PC-3 (cell line): Measurements from ENCODE around the gene DNAH14.

ENCODE experiments used
- CTCF ChIP-seq: fragments of 300-600 bp; sonication (generic); conservative IDR thresholded peaks from 2 replicates; pipeline ENCODE4 v1.5.1; 2017; ENCODE audit warnings: antibody characterized with exemption, low read depth, mild to moderate bottlenecking, low read length
- EZH2 ChIP-seq: fragments of 300-600 bp; sonication (generic); IDR thresholded peaks from one replicate; pipeline ENCODE4 v1.6.1; 2017; ENCODE audit warnings: antibody characterized with exemption, mild to moderate bottlenecking, low read length; ENCODE audit not compliant: unreplicated experiment
- EZH2phosphoT487 ChIP-seq: fragments of 300-600 bp; sonication (generic); IDR thresholded peaks from 2 replicates; pipeline ENCODE4 v1.6.1; 2018; ENCODE audit warnings: mild to moderate bottlenecking, antibody characterized with exemption, low read length, borderline replicate concordance

DNA sequence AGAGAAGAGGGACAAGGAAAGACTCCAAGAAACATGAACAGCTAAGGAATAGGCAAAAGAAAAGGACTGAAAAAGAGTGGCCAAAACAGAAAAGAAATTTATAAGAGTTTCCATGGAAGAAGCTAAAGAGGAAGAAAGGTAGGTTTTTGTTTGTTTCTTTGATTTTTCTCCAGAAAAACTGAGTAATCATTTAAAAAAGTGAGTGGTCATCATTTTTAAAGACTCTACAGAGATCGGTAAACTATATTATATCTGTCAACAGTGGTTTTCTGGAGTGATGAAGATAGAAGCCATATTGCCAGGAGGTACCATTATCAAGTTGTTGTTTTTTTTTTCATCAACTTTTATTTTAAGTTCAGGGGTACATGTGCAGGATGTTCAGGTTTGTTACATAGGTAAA is 202.4 kb downstream of the DNAH14 start:
- TF ChIP-seq CTCF: no peak
- TF ChIP-seq EZH2: no peak
- TF ChIP-seq EZH2phosphoT487: no peak
